Stimulated activated CD8-positive, alpha-beta memory T cell treated with anti-CD3 and anti-CD28 coated beads, Interleukin-4, amount 100 ng/mL, for 1 hour (primary cell): Measurements from ENCODE around the gene STOML2.

ENCODE experiments used
- DNase-seq, 2 donors: peaks; one replicate each; pipeline ENCODE4 v3.0.0-alpha.2; 2020; ENCODE audit warnings: low read depth in 2 of 2, low spot score in 1 of 2

The STOML2 gene

GRCh38 chr9:35073279-35073612 lies 29.7 kb downstream of the STOML2 start:
- no peak for DNase-seq

DNA sequence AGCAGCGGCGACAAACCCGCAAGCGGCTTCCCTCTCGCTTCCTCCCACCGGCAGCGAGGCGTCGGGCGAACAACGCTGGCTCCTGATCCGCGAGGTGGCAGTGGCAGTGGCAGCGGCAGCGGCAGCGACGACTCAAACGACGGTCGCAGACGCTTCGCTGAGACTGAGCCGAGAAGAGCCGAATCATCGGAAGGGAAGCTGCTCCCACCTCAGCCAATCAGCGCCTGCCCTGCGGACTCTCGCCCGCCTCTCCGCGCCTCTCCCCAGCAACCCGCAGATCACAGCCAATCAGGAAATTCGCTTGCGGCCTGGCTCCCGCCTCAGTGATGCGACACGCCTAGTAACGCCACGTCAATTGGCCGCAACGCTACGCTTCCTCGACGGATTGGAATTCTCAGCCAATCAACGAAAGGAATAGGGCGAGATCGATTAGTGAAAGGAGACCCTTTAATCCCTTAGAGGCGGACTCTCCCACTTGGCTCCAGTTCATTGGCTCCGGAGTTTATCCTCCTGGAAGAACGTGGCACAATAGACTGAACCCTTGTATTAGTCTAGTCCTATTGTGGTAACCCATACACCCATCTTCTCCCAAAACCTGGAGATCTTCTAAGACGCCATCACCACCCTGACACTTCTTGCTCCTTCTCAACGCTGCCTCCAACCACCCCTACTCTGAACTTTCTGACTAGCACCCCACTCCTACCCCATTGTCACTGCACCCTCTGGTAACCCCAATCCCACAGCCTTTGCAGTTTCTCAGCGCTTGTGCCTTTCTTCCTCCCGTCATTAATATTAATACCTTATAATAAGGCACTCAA lies 30.3 kb downstream of the STOML2 start, which contains the start of gene VCP:
Gene VCP, minus strand, starts transcription at position 165 of the 818 bp plus-strand sequence. CDS start 272 bp downstream, outside the sequence.
- peak; percentile 89 to 93 for DNase-seq

GRCh38 chr9:35071814-35072460 lies 31.0 kb downstream of the STOML2 start:
- DNase-seq, result peak; percentile 42 to 50

- DNase-seq, result no peak
Measured at GRCh38 chr9:35070823-35071813, 31.8 kb downstream of the STOML2 start.

DNA sequence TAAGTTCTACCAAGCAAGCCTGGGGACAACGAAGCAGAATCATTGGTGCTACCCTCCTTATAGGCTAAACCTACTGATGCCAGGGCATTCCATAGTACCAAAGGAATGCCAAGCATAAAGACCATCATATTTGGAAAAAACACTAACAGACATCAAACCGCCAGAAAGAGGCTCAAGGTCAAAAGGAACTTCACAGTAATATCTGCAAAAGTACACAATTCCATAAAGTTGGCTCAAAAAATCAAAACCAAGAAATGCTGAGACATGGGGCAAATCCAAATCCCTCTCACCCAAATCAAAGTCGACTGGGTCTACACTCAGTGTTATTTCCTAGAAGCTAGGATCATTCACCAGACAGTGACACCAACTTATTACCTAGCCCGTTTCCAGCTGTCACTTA lies 33.9 kb downstream of the STOML2 start:
- DNase-seq, result no peak

- DNase-seq, result no peak
Measured at GRCh38 chr9:35067056-35067455, 35.9 kb downstream of the STOML2 start.

DNA sequence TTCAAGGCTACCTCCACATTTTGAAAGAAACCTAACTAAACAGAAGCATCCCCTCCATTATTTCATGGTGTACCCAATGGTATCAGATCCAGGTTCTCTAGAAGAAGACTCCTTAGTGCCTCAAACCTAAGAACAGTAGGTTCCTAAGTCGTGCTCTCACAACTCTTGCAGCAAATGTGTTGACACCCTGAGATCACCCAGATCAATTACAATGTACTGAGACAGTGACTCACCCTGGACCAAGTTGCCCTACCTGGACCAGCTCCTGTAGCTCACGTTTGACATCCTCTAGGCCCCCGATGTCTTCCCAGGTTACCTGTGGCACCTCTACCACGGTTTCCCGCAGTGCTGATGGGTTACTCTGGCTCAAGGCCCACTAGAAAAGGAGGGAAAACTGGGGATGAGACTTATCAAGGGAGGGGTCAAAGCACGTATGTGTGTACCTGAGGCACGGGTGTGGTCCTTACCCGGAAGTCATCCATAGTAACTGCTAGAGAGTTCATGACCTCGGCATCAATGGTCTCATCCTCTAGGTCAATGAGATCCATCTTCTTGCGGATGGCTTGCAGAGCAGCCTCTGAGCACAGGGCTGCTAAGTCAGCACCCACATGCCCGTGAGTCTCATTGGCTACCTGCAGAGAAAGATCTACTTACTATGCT lies 42.3 kb downstream of the STOML2 start:
- DNase-seq, result no peak

DNA sequence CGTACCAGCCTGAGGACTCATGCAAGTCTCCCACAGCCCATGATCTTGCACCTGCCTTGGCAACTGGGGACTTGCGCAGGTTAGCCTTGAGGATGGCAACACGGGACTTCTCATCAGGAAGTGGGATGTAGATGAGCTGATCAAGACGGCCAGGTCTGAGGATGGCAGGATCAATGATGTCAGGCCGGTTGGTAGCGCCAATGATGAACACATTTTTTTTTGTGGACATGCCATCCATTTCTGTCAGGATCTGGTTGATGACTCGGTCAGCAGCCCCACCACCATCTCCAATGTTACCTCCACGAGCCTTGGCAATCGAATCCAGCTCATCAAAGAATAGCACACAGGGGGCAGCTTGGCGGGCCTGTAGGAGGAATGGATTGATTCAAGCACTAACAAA lies 43.5 kb downstream of the STOML2 start:
- DNase-seq, result no peak

DNA sequence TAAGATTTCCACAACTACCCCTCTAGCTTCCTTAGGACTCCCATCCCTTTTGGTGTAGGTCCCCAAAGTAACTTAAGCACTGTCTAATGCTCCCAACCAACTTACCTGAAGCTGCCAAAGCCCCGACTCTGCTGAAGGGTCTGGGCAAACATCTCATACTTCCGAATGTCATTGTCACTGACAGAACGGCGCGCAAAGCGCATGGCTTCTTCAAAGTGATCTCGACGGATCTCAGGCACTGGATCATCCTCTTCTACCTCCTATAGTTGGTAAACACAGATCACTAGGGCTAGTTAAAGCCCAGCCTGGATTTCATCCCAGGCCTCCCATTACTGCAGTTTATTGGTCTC lies 45.7 kb downstream of the STOML2 start:
- DNase-seq, result no peak

DNA sequence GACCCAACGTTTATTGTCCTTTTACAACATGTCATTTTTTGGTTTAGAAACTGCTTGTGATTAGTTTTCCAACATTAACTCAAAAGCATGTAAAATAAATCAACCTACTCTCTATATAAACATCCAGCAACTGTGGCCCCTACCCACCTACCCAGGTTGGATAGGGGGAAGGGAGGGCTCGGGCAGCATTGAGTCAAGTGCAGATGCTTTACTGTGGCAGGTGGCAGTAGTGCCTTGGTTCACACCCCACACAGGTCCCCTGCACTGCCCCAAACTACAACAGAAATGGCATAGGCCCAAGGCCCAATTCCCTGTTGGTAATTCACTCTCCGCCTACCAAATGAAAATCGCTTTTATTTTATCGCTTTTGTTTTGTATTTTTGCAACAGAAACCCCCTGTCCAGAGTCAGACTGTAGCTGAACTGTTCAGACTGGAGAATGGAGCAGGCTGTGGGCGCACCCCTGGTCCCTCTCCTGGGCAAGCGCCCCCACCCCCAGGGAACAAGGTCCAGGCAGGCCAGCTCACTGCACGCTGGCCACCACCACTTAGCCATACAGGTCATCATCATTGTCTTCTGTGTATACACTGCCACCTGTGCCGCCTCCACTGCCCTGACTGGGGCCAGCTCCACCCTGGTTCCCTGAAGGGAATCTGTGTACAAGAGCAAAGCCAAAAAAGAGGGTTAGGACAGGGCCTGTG lies 46.2 kb downstream of the STOML2 start:
- no peak for DNase-seq

DNA sequence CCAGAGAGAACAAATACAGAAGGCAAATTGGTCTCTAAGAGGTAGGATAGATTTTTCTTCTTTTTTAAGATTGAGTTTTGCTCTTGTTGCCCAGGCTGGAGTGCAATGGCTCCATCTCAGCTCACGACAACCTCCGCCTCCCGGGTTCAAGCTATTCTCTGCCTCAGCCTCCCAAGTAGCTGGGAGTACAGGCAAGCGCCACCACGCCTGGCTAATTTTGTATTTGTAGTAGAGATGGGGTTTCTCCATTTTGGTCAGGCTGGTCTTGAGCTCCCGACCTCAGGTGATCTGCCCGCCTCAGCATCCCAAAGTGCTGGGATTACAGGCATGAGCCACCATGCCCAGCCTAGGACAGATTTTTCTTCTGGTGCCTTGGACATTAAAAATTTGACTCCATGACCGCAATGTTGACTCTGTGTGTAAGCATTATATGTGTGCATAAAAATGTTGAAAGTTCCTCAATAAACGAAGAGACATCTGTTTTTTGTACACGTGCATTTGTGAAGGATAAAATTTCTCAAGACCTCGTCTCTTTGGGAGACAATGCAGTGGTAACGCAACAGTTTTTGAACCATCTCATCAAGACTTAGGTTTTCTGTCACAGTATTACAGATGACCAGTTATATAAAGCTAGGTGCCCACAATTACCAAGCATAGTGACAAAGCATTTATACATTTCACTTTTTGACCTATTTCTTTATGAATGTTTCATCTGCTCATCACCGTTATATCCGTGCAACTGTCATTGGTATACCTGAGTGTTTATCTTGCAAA lies 47.9 kb downstream of the STOML2 start:
- DNase-seq, result no peak

- no peak for DNase-seq
Measured at GRCh38 chr9:35054185-35054835, 48.6 kb downstream of the STOML2 start.

DNA sequence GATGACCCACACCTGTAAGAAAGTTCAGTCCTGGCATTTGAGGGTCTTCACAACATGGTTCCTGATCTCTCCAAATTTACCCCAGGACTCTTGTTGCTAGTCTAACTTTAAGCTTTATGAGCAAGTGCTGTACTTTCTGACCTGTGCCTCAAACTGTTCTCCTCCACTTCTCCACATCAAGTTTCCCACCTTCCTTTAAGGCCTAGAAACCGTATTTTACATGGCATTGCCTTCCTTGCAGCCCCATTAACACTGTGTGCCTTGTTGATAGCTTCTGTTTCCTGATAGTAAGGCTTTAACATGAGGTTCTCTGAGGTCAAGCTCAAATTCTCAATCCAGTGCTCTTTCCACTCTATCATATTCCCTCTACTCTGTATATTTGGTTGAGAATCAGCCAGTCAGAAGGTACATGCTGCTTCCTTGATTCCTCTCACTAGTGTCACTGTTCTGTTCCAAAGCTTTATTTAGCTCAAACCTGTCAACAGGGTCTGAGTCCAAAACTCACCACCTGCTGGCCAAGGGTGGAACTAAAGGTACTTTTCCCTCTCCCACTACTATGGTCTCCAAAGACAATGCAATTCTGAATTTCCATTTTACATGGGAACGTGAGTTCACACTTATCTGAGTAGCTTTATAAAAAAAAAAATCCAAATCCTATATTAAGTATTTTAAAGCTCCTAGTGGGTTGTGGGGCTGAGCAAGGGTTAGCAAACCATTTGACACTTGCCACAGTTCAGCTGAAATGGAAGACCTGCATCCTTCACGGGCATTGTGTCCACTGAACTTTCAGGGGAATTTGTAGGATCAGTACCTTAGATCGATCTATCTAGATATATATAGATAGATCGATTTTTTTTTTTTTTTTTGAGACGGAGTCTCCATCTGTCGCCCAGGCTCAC lies 51.6 kb downstream of the STOML2 start:
- peak in 1 of 2 donors; percentile 21 for DNase-seq
